Smooth muscle cell of the brain vasculature (primary cell): ENCODE measurements around the gene ABHD16B.
"Not testable (repeated sequence)": the region's sequence is repeated elsewhere in the genome, so short reads cannot be mapped to it uniquely, and the experiment has no call there.

Experiments
- DNase-seq: peaks from one replicate; pipeline ENCODE4 v3.0.0-alpha.2; 2012; ENCODE audit warnings: low read depth, low spot score

The ABHD16B gene

GRCh38 chr20:63855363-63856097 lies 5.8 kb upstream of the ABHD16B start:
- no peak for DNase-seq

DNA sequence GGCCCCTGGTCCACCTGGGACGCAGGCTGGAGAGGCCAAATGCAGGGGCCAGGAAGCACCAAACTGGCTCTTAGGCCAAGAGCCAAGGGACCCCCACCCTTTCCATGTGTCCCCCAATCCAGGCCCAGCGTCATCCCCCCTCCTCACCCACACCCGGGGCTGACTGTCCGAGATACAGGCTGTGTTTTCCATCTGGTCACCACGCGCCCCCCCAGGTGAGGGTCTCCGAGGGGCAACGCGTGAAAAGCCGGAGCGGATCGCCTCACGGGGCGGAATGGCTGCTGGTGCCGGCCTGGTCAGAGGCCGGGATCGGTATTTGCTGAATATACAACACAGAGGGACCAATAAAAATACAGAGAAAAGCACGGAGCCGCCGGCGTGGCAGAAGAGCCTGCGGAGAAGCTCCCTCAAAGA lies 5.2 kb upstream of the ABHD16B start:
- no peak for DNase-seq

- DNase-seq, result no peak
These were observed 3.4 kb upstream of the ABHD16B start for GRCh38 chr20:63857764-63858392.

DNA sequence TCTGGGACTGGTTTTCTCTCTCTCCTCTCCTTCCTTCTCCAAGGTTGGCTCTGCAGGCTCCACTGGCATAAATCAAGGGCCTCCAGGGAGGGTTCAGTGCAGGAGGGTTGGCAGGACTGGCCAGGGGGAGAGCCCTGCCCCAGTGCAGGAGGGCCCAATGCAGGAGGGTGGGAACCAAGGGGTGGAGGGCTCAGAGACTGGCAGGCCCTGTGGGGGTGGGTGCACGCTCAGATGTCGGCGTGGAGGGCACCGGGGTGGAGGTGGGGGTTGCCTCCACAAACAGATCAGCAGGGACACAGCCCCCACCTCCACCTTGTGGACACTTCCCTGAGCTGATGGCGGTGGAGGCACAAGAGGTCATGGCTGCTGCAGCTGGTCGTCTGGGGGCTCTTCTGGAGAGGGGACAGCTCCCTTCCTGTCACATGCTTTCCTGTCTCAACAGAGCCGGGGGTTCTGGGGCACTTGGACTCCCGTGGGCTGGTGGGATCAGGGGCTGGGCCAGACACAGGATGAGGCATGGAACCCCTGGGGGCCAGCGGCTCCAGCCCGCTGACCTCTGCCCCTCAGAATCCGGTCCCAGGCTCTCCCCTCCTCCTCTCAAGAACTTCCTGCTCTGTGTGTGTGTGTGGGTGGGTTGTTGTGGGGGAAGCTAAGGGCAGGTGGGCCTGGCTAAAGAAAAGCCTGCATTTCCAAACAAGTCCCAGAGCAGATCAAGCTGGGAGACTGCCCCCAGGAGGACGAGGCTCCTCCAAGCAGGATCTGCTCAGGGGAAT lies 2.7 kb upstream of the ABHD16B start:
- peak; percentile 82 for DNase-seq

DNA sequence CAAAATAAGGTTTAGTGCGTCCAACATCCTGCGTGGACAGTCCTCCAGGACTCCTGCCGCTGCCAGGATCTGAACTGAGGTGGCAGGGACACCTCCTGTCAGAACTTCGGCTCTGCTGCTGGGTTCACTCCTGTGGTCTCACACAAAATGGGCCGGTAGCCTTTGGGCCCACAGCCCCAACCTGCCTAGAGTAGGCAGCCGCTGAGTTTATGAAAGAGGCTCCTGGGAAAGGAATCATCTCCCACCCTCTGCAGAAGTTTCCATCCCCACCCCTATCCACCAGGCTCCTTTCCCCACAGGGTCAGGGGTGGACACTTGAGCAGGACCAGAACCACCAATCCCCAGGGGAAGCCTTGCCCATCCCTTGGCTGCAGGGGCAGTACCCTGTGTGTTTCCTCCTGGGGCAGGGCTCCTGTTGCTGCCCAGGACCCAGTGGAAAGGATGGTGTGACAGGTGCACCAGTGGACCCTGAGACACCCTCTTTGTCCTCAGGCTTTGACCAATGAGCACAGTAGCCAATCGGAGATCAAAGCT lies 2.1 kb upstream of the ABHD16B start:
- no peak for DNase-seq

DNA sequence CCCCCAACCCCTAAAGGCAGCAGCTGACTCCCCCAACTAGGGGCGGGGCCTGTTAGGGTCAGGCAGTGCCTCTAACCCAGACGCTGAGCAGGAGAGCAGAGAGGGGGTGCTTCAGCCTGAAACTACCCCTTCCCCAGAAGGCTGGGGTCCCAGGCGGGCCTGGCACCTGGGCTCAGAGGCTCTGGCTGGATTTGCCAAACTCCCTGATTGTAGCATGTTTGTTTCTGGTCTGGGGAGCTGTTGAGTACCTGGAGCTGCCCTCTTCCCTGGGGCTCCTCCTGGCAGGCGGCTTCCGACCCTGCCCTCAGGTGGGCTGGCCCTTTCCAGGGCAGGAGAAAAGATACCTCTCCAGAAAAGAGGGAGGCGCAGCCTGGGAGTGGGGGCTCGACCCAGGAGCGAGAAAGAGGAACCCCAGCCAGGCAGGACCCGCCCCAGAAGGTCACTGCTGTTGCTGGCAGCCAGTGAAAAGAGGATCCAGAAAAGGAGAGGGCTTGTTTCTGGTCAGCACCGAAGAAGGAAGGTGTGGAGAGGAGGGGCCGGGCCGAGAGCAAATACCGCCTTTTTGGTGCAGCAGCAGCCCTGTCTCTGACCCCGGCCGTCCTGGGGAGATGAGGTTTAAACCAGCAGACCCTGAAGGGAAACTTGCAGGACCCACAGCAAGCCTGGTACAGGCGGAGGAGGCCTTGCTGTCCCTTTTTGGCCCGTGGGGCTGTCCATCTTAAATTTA lies 810 bp upstream of the ABHD16B start:
- no peak for DNase-seq

GRCh38 chr20:63861981-63862901 lies 943 bp downstream of the ABHD16B start:
- no peak for DNase-seq

DNA sequence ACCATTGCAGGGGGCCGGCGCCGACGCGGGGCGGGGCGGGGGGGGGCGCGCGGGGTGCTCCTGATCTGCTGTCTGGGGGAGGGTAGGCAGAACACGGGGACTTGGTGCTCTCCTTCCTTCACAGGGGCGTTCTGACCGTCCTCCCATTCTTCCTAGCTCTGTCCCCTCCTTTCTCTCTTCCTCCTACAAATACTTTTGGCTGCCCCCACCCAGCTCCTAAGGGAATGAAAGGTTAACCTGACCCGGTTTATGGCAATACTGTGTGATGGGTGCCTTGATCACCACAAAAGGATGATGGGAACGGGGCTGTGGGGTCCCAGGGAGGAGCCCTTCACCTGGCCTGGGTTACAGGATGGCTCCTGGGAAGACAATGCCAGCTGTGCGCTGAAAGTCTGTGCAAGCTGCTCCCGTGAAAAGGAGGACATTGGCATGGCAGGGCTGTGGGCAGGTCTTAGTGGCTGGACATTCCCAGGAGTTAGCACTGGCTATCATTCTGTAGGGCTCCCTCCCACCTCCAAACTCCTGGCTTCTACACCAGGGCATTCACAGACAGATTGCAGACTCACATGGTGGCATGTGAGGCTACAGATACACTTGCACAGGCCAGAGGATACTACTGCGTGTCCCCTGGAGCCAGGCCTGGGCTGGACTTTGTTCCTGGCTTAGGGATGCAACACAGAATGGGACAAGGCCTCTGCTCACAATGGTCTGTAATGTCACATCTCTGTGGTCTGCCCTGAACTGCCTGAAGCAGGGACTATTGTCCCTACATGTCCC lies 1.9 kb downstream of the ABHD16B start:
- DNase-seq, result no peak

- no peak for DNase-seq
These were observed 2.7 kb downstream of the ABHD16B start for GRCh38 chr20:63863798-63864544.

DNA sequence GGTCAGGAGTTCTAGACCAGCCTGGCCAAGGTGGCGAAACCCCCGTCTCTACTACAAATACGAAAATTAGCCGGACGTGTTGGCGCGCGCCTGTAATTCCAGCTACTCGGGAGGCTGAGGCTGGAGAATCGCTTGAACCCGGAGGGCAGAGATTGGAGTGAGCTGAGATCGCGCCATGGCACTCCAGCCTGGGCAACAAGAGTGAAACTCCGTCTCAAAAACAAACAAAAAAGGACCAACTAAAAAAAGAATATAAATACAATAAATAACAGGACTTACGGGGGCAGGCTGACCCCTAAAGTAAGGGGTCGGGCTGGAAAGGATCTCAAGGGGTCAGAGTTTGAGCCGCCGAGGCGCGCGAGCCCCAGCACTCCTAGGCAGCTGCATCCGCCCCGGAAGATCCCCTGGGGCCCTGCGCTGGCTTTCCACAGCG lies 3.3 kb downstream of the ABHD16B start:
- DNase-seq, result no peak

DNA sequence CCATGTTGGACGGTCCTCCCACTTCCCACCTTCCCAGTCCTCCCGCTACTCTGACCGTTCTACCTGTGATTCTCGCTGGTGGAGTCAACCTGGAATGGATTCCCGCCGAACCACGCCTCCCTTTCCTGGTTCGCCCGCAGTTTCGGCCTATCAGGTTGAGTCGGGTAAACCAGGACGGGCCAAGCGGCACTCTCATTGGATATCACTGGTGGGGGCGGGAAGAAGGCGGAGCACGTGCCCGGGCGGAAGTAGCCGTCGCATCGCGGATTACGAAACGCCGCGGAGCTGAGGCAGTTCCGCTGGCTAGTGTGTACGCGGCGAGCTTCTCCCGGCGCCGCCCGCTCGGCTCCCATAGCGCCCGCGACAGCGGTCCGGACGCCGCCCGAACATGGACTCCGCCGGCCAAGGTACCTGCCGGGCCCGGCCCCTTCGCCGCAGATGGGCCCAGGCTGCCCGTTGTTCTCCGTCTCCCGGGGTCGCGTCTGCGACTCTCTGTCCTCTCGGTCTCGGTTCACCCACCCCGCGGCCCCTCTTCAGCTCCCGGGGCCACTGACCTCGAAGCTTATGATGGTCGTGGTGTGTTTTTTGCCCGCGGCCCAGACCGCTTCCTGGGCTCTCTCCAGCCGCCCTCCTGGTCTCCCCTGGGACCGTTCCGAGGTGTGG lies 3.8 kb downstream of the ABHD16B start, which contains the start of gene TPD52L2:
TSS of gene TPD52L2 (plus strand) at position 293 of the 663 bp plus-strand sequence. CDS start at position 389, 96 bp downstream.
- DNase-seq, result peak; percentile 94

DNA sequence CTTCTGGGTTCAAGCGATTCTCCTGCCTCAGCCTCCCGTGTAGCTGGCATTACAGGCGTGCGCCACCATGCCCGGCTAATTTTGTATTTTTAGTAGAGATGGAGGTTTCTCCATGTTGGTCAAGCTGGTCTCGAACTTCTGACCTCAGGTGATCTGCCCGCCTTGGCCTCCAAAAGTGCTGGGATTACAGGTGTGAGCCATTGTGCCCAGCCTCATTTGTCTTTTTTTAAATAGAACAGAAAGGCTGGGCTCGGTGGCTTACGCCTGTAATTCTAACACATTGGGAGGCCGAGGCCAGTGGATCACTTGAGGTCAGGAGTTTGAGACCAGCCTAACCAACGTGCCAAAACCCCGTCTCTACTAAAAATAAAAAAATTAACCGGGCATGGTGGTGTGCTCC lies 5.7 kb downstream of the ABHD16B start:
- DNase-seq, result not testable (repeated sequence)

GRCh38 chr20:63868264-63868663 lies 7.0 kb downstream of the ABHD16B start:
- DNase-seq, result no peak

GRCh38 chr20:63873477-63873971 lies 12.2 kb downstream of the ABHD16B start:
- no peak for DNase-seq

- DNase-seq, result not testable (repeated sequence)
These were observed 12.9 kb downstream of the ABHD16B start for GRCh38 chr20:63874241-63874640.

- DNase-seq, result no peak
These were observed 15.3 kb downstream of the ABHD16B start for GRCh38 chr20:63876489-63877036.

DNA sequence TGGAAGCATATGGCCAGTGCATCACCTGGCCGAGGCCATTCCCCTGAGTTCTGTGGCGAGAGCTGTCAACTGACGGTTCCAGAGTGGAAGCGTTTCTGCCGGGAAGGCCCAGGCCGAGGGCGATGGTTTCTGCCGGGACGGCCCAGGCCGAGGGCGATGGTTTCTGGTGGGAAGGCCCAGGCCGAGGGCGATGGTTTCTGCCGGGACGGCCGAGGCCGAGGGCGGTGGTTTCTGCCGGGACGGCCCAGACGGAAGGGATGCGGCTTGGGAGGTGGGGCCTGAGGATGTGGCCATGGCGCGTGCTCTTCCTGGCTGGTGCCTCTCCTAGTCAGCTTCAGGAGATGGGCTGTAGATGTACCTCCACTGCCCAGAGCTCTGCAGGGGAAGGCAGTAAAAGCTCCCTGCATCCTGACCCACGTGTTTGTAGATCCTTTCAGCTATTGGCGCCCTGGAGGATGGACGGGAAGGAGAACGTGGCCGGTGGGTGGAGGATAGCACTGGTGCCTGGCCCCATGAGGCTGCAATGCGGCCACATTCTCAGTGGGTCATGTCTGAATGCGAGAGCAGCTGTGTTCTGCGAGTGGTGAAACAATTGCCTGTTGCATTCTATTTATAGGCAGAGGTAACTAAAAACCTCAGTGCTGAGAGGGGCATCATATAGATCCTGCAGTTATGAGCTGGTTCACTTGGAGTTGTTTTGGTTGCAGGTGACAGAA lies 16.6 kb downstream of the ABHD16B start:
- no peak for DNase-seq
